T-helper 17 cell (primary cell): ENCODE results near the gene SRGN. TPM values are rescaled to one million over a fixed set of nuclear protein-coding genes. Genes with fewer than 3 reads are reported as not detected.

Source experiments
- ATAC-seq: fragments of 150-1000 bp; cut with Tn5 transposase; 2 replicates; pipeline ENCODE4 v1.10.0; 2021; ENCODE audit warnings: mild to moderate bottlenecking, moderate library complexity
- DNase-seq, 3 donors: peaks; one replicate each; pipeline versions ENCODE4 v3.0.0 to v3.0.0-alpha.2; 2020 to 2021
- H3K9me3 ChIP-seq: one replicate; pipeline ENCODE4 v1.7.0; 2013; ENCODE audit warnings: low read length, mild to moderate bottlenecking; ENCODE audit not compliant: control insufficient read depth, poor library complexity, severe bottlenecking
- H3K27ac Mint-ChIP-seq: one replicate; pipeline ENCODE4 v1.8.0; 2022; ENCODE audit warnings: mild to moderate bottlenecking, moderate library complexity, mixed read lengths
- H3K27me3 Mint-ChIP-seq: one replicate; pipeline ENCODE4 v1.8.0; 2022; ENCODE audit warnings: mixed read lengths
- H3K36me3 Mint-ChIP-seq: one replicate; pipeline ENCODE4 v1.8.0; 2022; ENCODE audit warnings: low read depth, mixed read lengths
- H3K4me1 Mint-ChIP-seq: one replicate; pipeline ENCODE4 v1.8.0; 2022; ENCODE audit warnings: mild to moderate bottlenecking, mixed read lengths
- H3K4me3 Mint-ChIP-seq: one replicate; pipeline ENCODE4 v1.8.0; 2022; ENCODE audit warnings: mild to moderate bottlenecking, moderate library complexity, mixed read lengths
- total RNA-seq, 4 donors: library from RNA in 2 of 4; stranded (reverse) in 2 of 4; gene quantifications; one replicate each; pipeline ENCODE4 v1.2.3 and lab custom pipeline; 2022 to 2026

SRGN gene
- total RNA-seq, 2 donors from 2014 or later, result 382 to 467 TPM

- H3K27me3 Mint-ChIP-seq, result no peaks in the 10 kb centered on the region
- peaks cover 19% of the 10 kb centered on the region for H3K4me1 Mint-ChIP-seq
- ATAC-seq (no peak), DNase-seq (no peak)
- H3K9me3 ChIP-seq, result no peaks in the 10 kb centered on the region
- no peak overlapping the region for H3K27ac Mint-ChIP-seq
- no peak overlapping the region for H3K4me3 Mint-ChIP-seq
- H3K36me3 Mint-ChIP-seq, result no peaks in the 10 kb centered on the region
These were observed 35.2 kb upstream of the SRGN start for GRCh38 chr10:69052736-69053135.

GRCh38 chr10:69055241-69055640 is 32.7 kb upstream of the SRGN start:
- ATAC-seq (no peak), DNase-seq (no peak)
- Mint-ChIP-seq H3K27ac (no peak overlapping the region), H3K4me3 (no peak overlapping the region), H3K36me3 (no peaks in the 10 kb centered on the region), H3K4me1 (peaks cover 20% of the 10 kb centered on the region), H3K27me3 (no peaks in the 10 kb centered on the region)
- H3K9me3 ChIP-seq, result no peaks in the 10 kb centered on the region

- Mint-ChIP-seq H3K27me3 (no peaks in the 10 kb centered on the region), H3K36me3 (no peaks in the 10 kb centered on the region), H3K27ac (peak overlapping the region; percentile 63), H3K4me1 (peaks cover 21% of the 10 kb centered on the region), H3K4me3 (no peak overlapping the region)
- H3K9me3 ChIP-seq, result no peaks in the 10 kb centered on the region
- DNase-seq, result no peak
- ATAC-seq, result peak; percentile 46
These were observed 31.8 kb upstream of the SRGN start for GRCh38 chr10:69056129-69056528.

- Mint-ChIP-seq H3K36me3 (no peaks in the 10 kb centered on the region), H3K4me1 (peaks cover 24% of the 10 kb centered on the region), H3K27me3 (no peaks in the 10 kb centered on the region), H3K4me3 (no peak overlapping the region), H3K27ac (peak overlapping the region; percentile 87)
- H3K9me3 ChIP-seq, result no peaks in the 10 kb centered on the region
- DNase-seq (no peak), ATAC-seq (no peak)
These were observed 31.2 kb upstream of the SRGN start for GRCh38 chr10:69056536-69057260.

- Mint-ChIP-seq H3K36me3 (no peaks in the 10 kb centered on the region), H3K27me3 (no peaks in the 10 kb centered on the region), H3K27ac (peak overlapping the region; percentile 87), H3K4me3 (peak overlapping the region; percentile 1), H3K4me1 (peaks cover 24% of the 10 kb centered on the region)
- no peak for ATAC-seq
- H3K9me3 ChIP-seq, result no peaks in the 10 kb centered on the region
- DNase-seq, result no peak
These were observed 30.5 kb upstream of the SRGN start for GRCh38 chr10:69057261-69057950.

- Mint-ChIP-seq H3K4me1 (peaks cover 24% of the 10 kb centered on the region), H3K4me3 (peak overlapping the region; percentile 1), H3K36me3 (no peaks in the 10 kb centered on the region), H3K27ac (peak overlapping the region; percentile 87), H3K27me3 (no peaks in the 10 kb centered on the region)
- no peak for DNase-seq
- ATAC-seq, result no peak
- H3K9me3 ChIP-seq, result no peaks in the 10 kb centered on the region
These were observed 30.0 kb upstream of the SRGN start for GRCh38 chr10:69057951-69058297.

- H3K27ac Mint-ChIP-seq, result no peak overlapping the region
- no peaks in the 10 kb centered on the region for H3K36me3 Mint-ChIP-seq
- no peaks in the 10 kb centered on the region for H3K9me3 ChIP-seq
- ATAC-seq (no peak), DNase-seq (no peak)
- no peaks in the 10 kb centered on the region for H3K27me3 Mint-ChIP-seq
- H3K4me3 Mint-ChIP-seq, result peak overlapping the region; percentile 36
- peaks cover 26% of the 10 kb centered on the region for H3K4me1 Mint-ChIP-seq
These were observed 27.6 kb upstream of the SRGN start for GRCh38 chr10:69060127-69060798.

- H3K27ac Mint-ChIP-seq, result peak overlapping the region; percentile 90
- no peaks in the 10 kb centered on the region for H3K27me3 Mint-ChIP-seq
- DNase-seq (no peak), ATAC-seq (peak; percentile 84)
- peaks cover 24% of the 10 kb centered on the region for H3K4me1 Mint-ChIP-seq
- peak overlapping the region; percentile 88 for H3K4me3 Mint-ChIP-seq
- H3K36me3 Mint-ChIP-seq, result no peaks in the 10 kb centered on the region
- no peaks in the 10 kb centered on the region for H3K9me3 ChIP-seq
These were observed 26.4 kb upstream of the SRGN start for GRCh38 chr10:69061305-69062161.

GRCh38 chr10:69062901-69063300 is 25.0 kb upstream of the SRGN start:
- H3K27me3 Mint-ChIP-seq, result no peaks in the 10 kb centered on the region

GRCh38 chr10:69064762-69065328 is 23.1 kb upstream of the SRGN start:
- Mint-ChIP-seq H3K36me3 (no peaks in the 10 kb centered on the region), H3K27ac (no peak overlapping the region), H3K4me1 (peaks cover 14% of the 10 kb centered on the region), H3K27me3 (no peaks in the 10 kb centered on the region), H3K4me3 (no peak overlapping the region)
- DNase-seq (no peak), ATAC-seq (no peak)
- no peaks in the 10 kb centered on the region for H3K9me3 ChIP-seq

More at GRCh38 chr10:69062901-69063300, 25.0 kb upstream of the SRGN start:
- DNase-seq, result no peak
- no peaks in the 10 kb centered on the region for H3K36me3 Mint-ChIP-seq
- no peak overlapping the region for H3K4me3 Mint-ChIP-seq
- H3K4me1 Mint-ChIP-seq, result peaks cover 14% of the 10 kb centered on the region
- no peaks in the 10 kb centered on the region for H3K9me3 ChIP-seq
- no peak overlapping the region for H3K27ac Mint-ChIP-seq
- no peak for ATAC-seq

- Mint-ChIP-seq H3K27me3 (no peaks in the 10 kb centered on the region), H3K27ac (peak overlapping the region; percentile 60), H3K36me3 (no peaks in the 10 kb centered on the region), H3K4me1 (peaks cover 14% of the 10 kb centered on the region), H3K4me3 (no peak overlapping the region)
- DNase-seq, result no peak
- ATAC-seq, result peak; percentile 49
- no peaks in the 10 kb centered on the region for H3K9me3 ChIP-seq
These were observed 22.2 kb upstream of the SRGN start for GRCh38 chr10:69065406-69066361.

GRCh38 chr10:69067189-69067588 is 20.7 kb upstream of the SRGN start:
- Mint-ChIP-seq H3K4me3 (no peak overlapping the region), H3K36me3 (no peaks in the 10 kb centered on the region), H3K27me3 (no peaks in the 10 kb centered on the region), H3K4me1 (peaks cover 6% of the 10 kb centered on the region), H3K27ac (no peak overlapping the region)
- no peaks in the 10 kb centered on the region for H3K9me3 ChIP-seq
- ATAC-seq, result no peak
- DNase-seq, result no peak
